PFSK-1 (cell line): ENCODE data around the gene RNF41.

Experiments used
- POLR2AphosphoS5 ChIP-seq: IDR thresholded peaks from 2 replicates; pipeline ENCODE4 v1.6.1; 2012; ENCODE audit warnings: low read depth, mild to moderate bottlenecking, control low read depth, low read length, moderate library complexity
- REST ChIP-seq, 2 experiments: IDR thresholded peaks; 2 replicates each; pipeline versions ENCODE4 v1.6.1 to v1.8.0; 2011 to 2012; ENCODE audit warnings: low read depth in 2 of 2, low read length in 2 of 2, control low read depth in 1 of 2, inconsistent platforms in 1 of 2, mild to moderate bottlenecking in 1 of 2, moderate library complexity in 1 of 2; ENCODE audit not compliant: insufficient read depth in 1 of 2
- TAF1 ChIP-seq: IDR thresholded peaks from 2 replicates; pipeline ENCODE4 v1.6.1; 2012; ENCODE audit warnings: low read length, control low read depth, borderline replicate concordance; ENCODE audit not compliant: insufficient read depth

DNA sequence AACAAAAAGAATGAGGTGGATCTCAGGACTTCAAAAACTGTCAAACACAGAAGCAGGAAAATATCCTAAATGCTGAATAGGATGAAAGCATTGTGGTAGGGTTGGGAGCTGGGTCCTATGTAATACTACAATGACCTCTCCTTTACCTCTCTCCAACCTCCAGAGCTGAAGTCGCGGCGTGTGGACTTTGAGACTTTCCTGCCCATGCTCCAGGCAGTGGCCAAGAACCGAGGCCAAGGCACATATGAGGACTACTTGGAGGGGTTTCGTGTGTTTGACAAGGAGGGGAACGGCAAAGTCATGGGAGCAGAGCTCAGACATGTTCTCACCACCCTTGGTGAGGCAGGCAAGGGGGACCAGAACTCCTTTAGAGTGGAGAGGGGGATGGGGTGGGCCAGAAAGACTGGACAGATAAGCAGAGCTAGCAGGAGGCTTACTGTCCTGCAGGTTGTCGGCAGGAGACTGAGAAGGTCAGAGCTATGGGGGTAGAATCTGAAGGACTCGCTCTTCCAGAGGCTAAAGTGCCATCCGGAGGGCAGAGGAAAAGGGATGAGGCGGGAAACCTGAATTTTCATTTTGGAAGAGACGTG is 66.4 kb downstream of the RNF41 start:
- TF ChIP-seq TAF1 (no peak), POLR2AphosphoS5 (no peak), REST (IDR thresholded peaks at IDR 0.05; ENCODE audit: insufficient read depth in 1 of 2, low read depth in 2 of 2, low read length in 2 of 2) (no peak)
